ENCODE data around the gene AURKA. TPM values are rescaled to one million over a fixed set of nuclear protein-coding genes. Genes with fewer than 3 reads are reported as not detected.

AURKA gene
- total and polyA plus RNA-seq, 2 of the 8 experiments (the other 6 are each of a cell fraction or from before 2014, with no cell fraction given), result 45.8 to 84.8 TPM

GRCh38 chr20:56439771-56440291, 47.8 kb upstream of the AURKA start (continued):
- TF ChIP-seq RXRA (IDR thresholded peaks at IDR 0.05; ENCODE audit: insufficient read depth, low read depth, low read length), result no peak
- TF ChIP-seq SAP30 (IDR thresholded peaks at IDR 0.05; ENCODE audit: insufficient read depth, insufficient replicate concordance, low read length), result no peak
- no peak for TF ChIP-seq SIN3A (conservative IDR thresholded peaks at IDR 0.05 in 1 of 2, IDR thresholded peaks at IDR 0.05 in 1 of 2; ENCODE audit: low read depth in 1 of 2, low read length in 2 of 2)
- no peak for TF ChIP-seq CBX5 (IDR thresholded peaks at IDR 0.05; ENCODE audit: low read depth, low read length)
- no peak for TF ChIP-seq POLR2AphosphoS5 (IDR thresholded peaks at IDR 0.05; ENCODE audit: low read depth, low read length)

Measured in H1 (cell line).